ENCODE results near the gene NANOS2.
"Not testable (repeated sequence)": the region's sequence is repeated elsewhere in the genome, so short reads cannot be mapped to it uniquely, and the experiment has no call there.

Gene NANOS2

DNA sequence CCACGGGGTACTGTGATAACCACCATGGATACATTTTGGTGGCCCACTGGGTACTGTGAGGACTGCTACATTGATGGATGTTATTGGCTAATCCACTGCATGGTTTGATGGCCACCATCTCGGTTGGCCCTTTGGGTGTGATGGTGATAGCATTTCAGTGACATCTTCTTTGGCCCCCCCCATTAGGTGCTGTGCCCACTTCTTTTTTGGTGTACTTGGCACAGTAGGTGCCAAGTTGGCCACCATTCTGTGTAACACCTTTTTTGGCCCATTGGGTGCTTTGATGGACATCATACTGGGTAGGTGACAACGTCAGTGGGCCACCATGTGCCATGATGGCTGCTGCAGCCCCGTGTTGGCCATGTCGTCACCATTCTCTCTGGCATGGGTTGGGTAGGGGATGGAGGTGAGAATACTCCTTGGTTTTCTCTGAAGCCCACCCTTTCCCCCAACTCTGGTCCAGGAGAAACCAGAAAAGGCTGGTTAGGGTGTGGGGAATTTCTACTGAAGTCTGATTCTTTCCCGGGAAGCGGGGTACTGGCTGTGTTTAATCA lies 41.3 kb downstream of the NANOS2 start:
- no peak for DNase-seq

DNA sequence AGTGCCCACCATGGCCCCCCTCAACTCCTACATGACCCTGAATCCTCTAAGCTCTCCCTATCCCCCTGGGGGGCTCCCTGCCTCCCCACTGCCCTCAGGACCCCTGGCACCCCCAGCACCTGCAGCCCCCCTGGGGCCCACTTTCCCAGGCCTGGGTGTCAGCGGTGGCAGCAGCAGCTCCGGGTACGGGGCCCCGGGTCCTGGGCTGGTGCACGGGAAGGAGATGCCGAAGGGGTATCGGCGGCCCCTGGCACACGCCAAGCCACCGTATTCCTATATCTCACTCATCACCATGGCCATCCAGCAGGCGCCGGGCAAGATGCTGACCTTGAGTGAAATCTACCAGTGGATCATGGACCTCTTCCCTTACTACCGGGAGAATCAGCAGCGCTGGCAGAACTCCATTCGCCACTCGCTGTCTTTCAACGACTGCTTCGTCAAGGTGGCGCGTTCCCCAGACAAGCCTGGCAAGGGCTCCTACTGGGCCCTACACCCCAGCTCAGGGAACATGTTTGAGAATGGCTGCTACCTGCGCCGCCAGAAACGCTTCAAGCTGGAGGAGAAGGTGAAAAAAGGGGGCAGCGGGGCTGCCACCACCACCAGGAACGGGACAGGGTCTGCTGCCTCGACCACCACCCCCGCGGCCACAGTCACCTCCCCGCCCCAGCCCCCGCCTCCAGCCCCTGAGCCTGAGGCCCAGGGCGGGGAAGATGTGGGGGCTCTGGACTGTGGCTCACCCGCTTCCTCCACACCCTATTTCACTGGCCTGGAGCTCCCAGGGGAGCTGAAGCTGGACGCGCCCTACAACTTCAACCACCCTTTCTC lies 42.3 kb downstream of the NANOS2 start:
- DNase-seq: no peak

- no peak for DNase-seq
Observed at GRCh38 chr19:45870798-45871197, 43.8 kb downstream of the NANOS2 start.

GRCh38 chr19:45867241-45867640 lies 47.3 kb downstream of the NANOS2 start:
- not testable (repeated sequence) for DNase-seq

GRCh38 chr19:45866400-45867176 lies 48.0 kb downstream of the NANOS2 start:
- DNase-seq: no peak

GRCh38 chr19:45865269-45865948 lies 49.2 kb downstream of the NANOS2 start:
- DNase-seq: no peak

DNA sequence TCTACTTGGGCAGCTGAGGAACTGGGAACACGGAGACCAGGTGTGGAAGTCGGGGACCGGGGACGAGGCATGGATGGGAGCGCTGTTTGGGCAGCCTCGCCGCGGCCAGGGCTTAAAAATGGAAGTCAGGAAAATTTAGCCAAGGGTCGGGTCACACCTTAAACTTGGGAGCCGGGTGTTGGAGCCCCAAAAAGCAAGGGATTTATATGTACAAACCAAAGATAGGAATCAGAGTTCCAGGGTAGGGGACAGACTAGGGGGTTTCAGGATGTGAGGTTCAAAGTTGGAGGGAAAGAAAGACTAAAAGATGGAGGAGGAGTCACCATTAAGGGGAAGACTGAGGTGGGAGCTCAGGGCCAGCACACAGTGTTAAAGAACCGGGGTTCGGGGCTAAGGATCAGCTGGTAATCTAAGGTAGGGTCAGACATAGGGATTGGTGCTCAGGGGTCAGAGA lies 49.9 kb downstream of the NANOS2 start:
- no peak for DNase-seq

- peak; percentile 60 for DNase-seq
Observed at GRCh38 chr19:45863840-45864628, 50.5 kb downstream of the NANOS2 start, which contains the start of gene FOXA3. TSS of gene FOXA3 (plus strand) at chr19:45864326. CDS start at chr19:45864457, 131 bp downstream.

- no peak for DNase-seq
Observed at GRCh38 chr19:45863335-45863839, 51.2 kb downstream of the NANOS2 start.
